PC-9 (cell line): ENCODE results near the gene TMEM45B.

Source experiments
- EZH2 ChIP-seq: fragments of 200-600 bp; sonication (generic); IDR thresholded peaks from 2 replicates; pipeline ENCODE4 v1.8.0; 2017; ENCODE audit warnings: antibody characterized with exemption, low read depth
- TF ChIP-seq, protein P1 (sequence below): fragments of 200-600 bp; sonication (generic); conservative IDR thresholded peaks from 2 replicates; pipeline ENCODE4 v1.6.1; 2017; ENCODE audit warnings: mixed run types, antibody characterized with exemption, mild to moderate bottlenecking, moderate library complexity

DNA sequence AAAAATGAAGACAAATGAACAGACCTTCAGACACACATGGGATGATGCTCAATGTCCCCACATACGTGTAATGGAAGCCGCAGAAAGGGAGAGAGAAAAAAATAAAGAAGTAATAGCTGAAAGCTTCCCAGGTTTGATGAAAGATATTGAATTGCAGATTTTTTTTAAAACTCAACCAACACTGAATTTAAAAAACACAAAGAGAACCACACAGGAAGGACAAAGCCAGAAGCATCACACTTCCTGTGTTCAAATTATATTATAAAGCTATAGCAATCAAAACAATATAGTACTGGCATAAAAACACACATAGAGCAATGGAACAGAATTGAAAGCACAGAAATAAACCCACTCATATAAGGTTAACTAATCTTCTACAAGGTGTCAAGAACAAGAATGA lies 26.5 kb downstream of the TMEM45B start:
- TF ChIP-seq, protein P1, sequence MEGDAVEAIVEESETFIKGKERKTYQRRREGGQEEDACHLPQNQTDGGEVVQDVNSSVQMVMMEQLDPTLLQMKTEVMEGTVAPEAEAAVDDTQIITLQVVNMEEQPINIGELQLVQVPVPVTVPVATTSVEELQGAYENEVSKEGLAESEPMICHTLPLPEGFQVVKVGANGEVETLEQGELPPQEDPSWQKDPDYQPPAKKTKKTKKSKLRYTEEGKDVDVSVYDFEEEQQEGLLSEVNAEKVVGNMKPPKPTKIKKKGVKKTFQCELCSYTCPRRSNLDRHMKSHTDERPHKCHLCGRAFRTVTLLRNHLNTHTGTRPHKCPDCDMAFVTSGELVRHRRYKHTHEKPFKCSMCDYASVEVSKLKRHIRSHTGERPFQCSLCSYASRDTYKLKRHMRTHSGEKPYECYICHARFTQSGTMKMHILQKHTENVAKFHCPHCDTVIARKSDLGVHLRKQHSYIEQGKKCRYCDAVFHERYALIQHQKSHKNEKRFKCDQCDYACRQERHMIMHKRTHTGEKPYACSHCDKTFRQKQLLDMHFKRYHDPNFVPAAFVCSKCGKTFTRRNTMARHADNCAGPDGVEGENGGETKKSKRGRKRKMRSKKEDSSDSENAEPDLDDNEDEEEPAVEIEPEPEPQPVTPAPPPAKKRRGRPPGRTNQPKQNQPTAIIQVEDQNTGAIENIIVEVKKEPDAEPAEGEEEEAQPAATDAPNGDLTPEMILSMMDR, result no peak
- TF ChIP-seq EZH2, result no peak
